B cell (primary cell): ENCODE results near the gene ARGFX. TPM values are rescaled to one million over a fixed set of nuclear protein-coding genes. Genes with fewer than 3 reads are reported as not detected.

Experiments
- ATAC-seq: fragments of 200-7000 bp; cut with Tn5 transposase; one replicate; pipeline ENCODE4 v1.10.0; 2021; ENCODE audit warnings: low read depth, mild to moderate bottlenecking, moderate number of reproducible peaks, moderate library complexity
- CTCF ChIA-PET: fragments of 350-600 bp; sonication (Branson Sonifier 250); formaldehyde crosslinking; loops from one replicate; lab custom pipeline; 2021; ENCODE audit warnings: antibody characterized with exemption, inconsistent platforms; lab: Charles Lee
- POLR2A ChIA-PET: fragments of 350-600 bp; sonication (Branson Sonifier 250); formaldehyde crosslinking; loops from one replicate; lab custom pipeline; 2021; ENCODE audit warnings: antibody characterized with exemption; lab: Charles Lee
- DNase-seq: peaks from one replicate; pipeline ENCODE4 v3.0.0; 2013
- H2AFZ ChIP-seq: 2 replicates; pipeline ENCODE4 v1.6.1; 2012; ENCODE audit warnings: mild to moderate bottlenecking, low read depth, low read length; ENCODE audit not compliant: insufficient read depth, poor library complexity, severe bottlenecking
- H3K27ac ChIP-seq, 2 donors: 1 replicate in 1 of 2; 2 replicates in 1 of 2; pipeline ENCODE4 v1.5.1; 2012 to 2013; ENCODE audit warnings: low read length in 2 of 2, mild to moderate bottlenecking in 2 of 2, moderate library complexity in 1 of 2
- H3K27me3 ChIP-seq, 4 experiments: fragments of 200-600 bp in 1 of 4; sonication (generic) in 1 of 4; replicated peaks in 1 of 4; 1 replicate in 2 of 4; 2 replicates in 2 of 4; pipeline versions ENCODE4 v1.6.1 to v1.7.0; 2013 to 2016; ENCODE audit warnings: low read length in 3 of 4, mild to moderate bottlenecking in 2 of 4, mixed read lengths in 1 of 4, moderate library complexity in 1 of 4; ENCODE audit not compliant: insufficient read depth in 4 of 4, control insufficient read depth in 3 of 4; ENCODE audit errors: control extremely low read depth in 1 of 4
- H3K36me3 ChIP-seq, 2 experiments: replicated peaks in 1 of 2; 1 replicate in 1 of 2; 2 replicates in 1 of 2; pipeline versions ENCODE4 v1.6.1 to v1.7.1; 2013; ENCODE audit warnings: low read length in 1 of 2; ENCODE audit not compliant: insufficient read depth in 2 of 2, control insufficient read depth in 1 of 2; ENCODE audit errors: control extremely low read depth in 1 of 2, extremely low read depth in 1 of 2
- H3K4me1 ChIP-seq, 2 donors: fragments of 200-600 bp in 1 of 2; sonication (generic) in 1 of 2; 1 replicate in 1 of 2; 2 replicates in 1 of 2; pipeline versions ENCODE4 v1.5.1 to v1.6.1; 2013 to 2017; ENCODE audit warnings: low read length in 2 of 2; ENCODE audit not compliant: control insufficient read depth in 2 of 2, insufficient read depth in 2 of 2
- H3K4me2 ChIP-seq: replicated peaks from 2 replicates; pipeline ENCODE3; 2012; ENCODE audit warnings: mild to moderate bottlenecking, low read depth, low read length; ENCODE audit not compliant: poor library complexity, severe bottlenecking
- H3K4me3 ChIP-seq, 5 experiments: fragments of 200-600 bp in 1 of 5; sonication (generic) in 1 of 5; 1 replicate in 3 of 5; 2 replicates in 2 of 5; pipeline versions ENCODE4 v1.5.1 to v1.7.0; 2011 to 2016; ENCODE audit warnings: low read length in 4 of 5, mild to moderate bottlenecking in 4 of 5, low read depth in 2 of 5, control low read depth in 1 of 5, moderate library complexity in 1 of 5; ENCODE audit not compliant: insufficient read depth in 1 of 5; ENCODE audit errors: control extremely low read depth in 1 of 5, extremely low read depth in 1 of 5
- H3K79me2 ChIP-seq: fragments of 200-600 bp; sonication (generic); one replicate; pipeline ENCODE4 v1.6.0; 2016; ENCODE audit warnings: low read length; ENCODE audit not compliant: control insufficient read depth, insufficient read depth
- H3K9ac ChIP-seq: fragments of 200-600 bp; sonication (generic); 2 replicates; pipeline ENCODE4 v1.6.1; 2017; ENCODE audit warnings: mild to moderate bottlenecking, low read length, moderate library complexity
- H3K9me3 ChIP-seq, 3 donors: one replicate each; pipeline versions ENCODE4 v1.6.1 to v1.7.1; 2013; ENCODE audit warnings: low read length in 2 of 3; ENCODE audit not compliant: control insufficient read depth in 2 of 3, insufficient read depth in 1 of 3; ENCODE audit errors: control extremely low read depth in 1 of 3
- H4K20me1 ChIP-seq: 2 replicates; pipeline ENCODE4 v1.6.0; 2012; ENCODE audit warnings: mild to moderate bottlenecking, low read length; ENCODE audit not compliant: insufficient read depth, control insufficient read depth, poor library complexity, severe bottlenecking
- H3K27ac Mint-ChIP-seq: one replicate; pipeline ENCODE4 v1.8.0; 2021; ENCODE audit warnings: mixed read lengths
- H3K27me3 Mint-ChIP-seq: one replicate; pipeline ENCODE4 v1.8.0; 2021; ENCODE audit warnings: mixed read lengths
- H3K4me1 Mint-ChIP-seq: one replicate; pipeline ENCODE4 v1.8.0; 2021; ENCODE audit warnings: mixed read lengths
- H3K4me3 Mint-ChIP-seq: one replicate; pipeline ENCODE4 v1.8.0; 2021; ENCODE audit warnings: mixed read lengths
- H3K9me3 Mint-ChIP-seq: one replicate; pipeline ENCODE4 v1.8.0; 2022; ENCODE audit warnings: mixed read lengths; ENCODE audit not compliant: insufficient read depth
- CTCF ChIP-seq: fragments of 200-600 bp; IDR thresholded peaks from one replicate; pipeline ENCODE4 v1.8.0; 2022; ENCODE audit warnings: antibody characterized with exemption, mild to moderate bottlenecking
- EZH2 ChIP-seq: IDR thresholded peaks from 2 replicates; pipeline ENCODE4 v1.6.1; 2012; ENCODE audit warnings: borderline replicate concordance, low read depth, mild to moderate bottlenecking, moderate library complexity, low read length; ENCODE audit not compliant: insufficient read depth, poor library complexity, severe bottlenecking
- WGBS: methylation state at CpG from one replicate; pipeline ENCODE4 v1.1.5; 2013; ENCODE audit warnings: missing lambda C conversion rate; ENCODE audit not compliant: insufficient coverage; 5-methylcytosine and 5-hydroxymethylcytosine counted together
- intact Hi-C: fragments of 100-400 bp; cut with micrococcal nuclease; formaldehyde crosslinking; loops from one replicate; pipeline ENCODE4 v1.10.0; 2022
- polyA minus RNA-seq: library from RNA; depleted of rRNA, polyadenylated mRNA; stranded (reverse); fragments of >200 nt; gene quantifications from 2 replicates; pipeline ENCODE4 v1.2.3, GENCODE V29; 2012
- polyA plus RNA-seq: library from polyadenylated mRNA; depleted of rRNA; stranded (reverse); fragments of >200 nt; gene quantifications from 2 replicates; pipeline ENCODE4 v1.2.3, GENCODE V29; 2012
- total RNA-seq, 2 donors: library from RNA; stranded (reverse); fragments of 120-200 nt in 1 of 2; gene quantifications; 1 replicate in 1 of 2; 2 replicates in 1 of 2; pipeline versions ENCODE4 v1.2.3 to v1.2.4, GENCODE V29; 2013 to 2022

Gene ARGFX
- total RNA-seq (not detected in 2 replicates), polyA plus RNA-seq (not detected in 2 replicates), polyA minus RNA-seq (not detected in 2 replicates)
- total RNA-seq (2013): not detected

GRCh38 chr3:121567649-121568048 lies at the start of gene ARGFX:
TSS of gene ARGFX (plus strand) at chr3:121567949. CDS start at chr3:121570714, 2,765 bp downstream.
- Histone ChIP-seq H3K27ac (no peak within 1 kb of the TSS), H2AFZ (no peak within 1 kb of the TSS), H3K4me2 (no peak within 1 kb of the TSS), H3K9ac (no peak within 1 kb of the TSS), H4K20me1 (no peaks in the 10 kb centered on the region), H3K4me1 (no peaks in the 10 kb centered on the region), H3K9me3 (no peaks in the 10 kb centered on the region), H3K36me3 (no peaks in the 10 kb centered on the region), H3K79me2 (no peaks in the 10 kb centered on the region), H3K4me3 (no peak within 1 kb of the TSS), H3K27me3 (no peaks in the 10 kb centered on the region)
- Mint-ChIP-seq H3K9me3 (no peaks in the 10 kb centered on the region), H3K4me3 (no peak within 1 kb of the TSS), H3K4me1 (no peaks in the 10 kb centered on the region), H3K27me3 (no peaks in the 10 kb centered on the region), H3K27ac (no peak within 1 kb of the TSS)
- CTCF ChIA-PET: no interaction called here
- POLR2A ChIA-PET: no interaction called here
- intact Hi-C loops: no loop called here
- no peak for TF ChIP-seq CTCF
- TF ChIP-seq EZH2: no peak
- ATAC-seq: no peak
- DNase-seq: no peak
- WGBS: 91% methylated on average over 3 of the region's 5 CpGs

- no peak overlapping the region for H3K27ac ChIP-seq
- no peaks in the 10 kb centered on the region for H3K27me3 Mint-ChIP-seq
- H3K36me3 ChIP-seq: peaks cover 0 to 5% of the 10 kb centered on the region in 2 experiments
- H3K4me3 Mint-ChIP-seq: no peak overlapping the region
- TF ChIP-seq CTCF (no peak), EZH2 (no peak)
- no peak overlapping the region for H3K27ac Mint-ChIP-seq
- no peak for ATAC-seq
- no peak overlapping the region for H3K9ac ChIP-seq
- H3K27me3 ChIP-seq: no peaks in the 10 kb centered on the region
- POLR2A ChIA-PET: no interaction called here
- no peak for DNase-seq
- CTCF ChIA-PET: no interaction called here
- no peaks in the 10 kb centered on the region for H3K4me1 Mint-ChIP-seq
- H3K4me3 ChIP-seq: no peak overlapping the region
- intact Hi-C loops: no loop called here
- peaks cover 0 to 19% (median 12%) of the 10 kb centered on the region in 3 donors for H3K9me3 ChIP-seq
- no peak overlapping the region for H3K4me2 ChIP-seq
- no peaks in the 10 kb centered on the region for H3K79me2 ChIP-seq
- no peaks in the 10 kb centered on the region for H3K4me1 ChIP-seq
- peaks cover 11% of the 10 kb centered on the region for H3K9me3 Mint-ChIP-seq
- WGBS: 100% methylated on average over 1 of the region's 5 CpGs
- H2AFZ ChIP-seq: no peak overlapping the region
- no peaks in the 10 kb centered on the region for H4K20me1 ChIP-seq
Observed at GRCh38 chr3:121517953-121518655, 49.6 kb upstream of the ARGFX start.
